Upper lobe of left lung (tissue), 4 donors: ENCODE measurements around the gene LYPD6B.

Experiments used
- CTCF ChIP-seq, 6 experiments: fragments of 450-650 bp in 4 of 6; fragments of 200-600 bp in 2 of 6; sonication (generic) in 2 of 6; IDR thresholded peaks; one replicate each; pipeline ENCODE4 v1.5.1; 2016 to 2019; ENCODE audit warnings: antibody characterized with exemption in 6 of 6
- POLR2A ChIP-seq, 4 donors: fragments of 450-650 bp; IDR thresholded peaks; one replicate each; pipeline ENCODE4 v1.5.1; 2016 to 2017; ENCODE audit warnings: antibody characterized with exemption in 4 of 4, mild to moderate bottlenecking in 2 of 4

GRCh38 chr2:149145314-149146295 is 107.1 kb downstream of the LYPD6B start:
- TF ChIP-seq CTCF (IDR thresholded peaks at IDR 0.05) (no peak), POLR2A (IDR thresholded peaks at IDR 0.05) (no peak)
